Kidney epithelial cell (primary cell): ENCODE measurements around the gene ATXN1. TPM values are rescaled to one million over a fixed set of nuclear protein-coding genes. Genes with fewer than 3 reads are reported as not detected.

Experiments
- DNase-seq: peaks from one replicate; pipeline ENCODE4 v3.0.0-alpha.2; 2010; ENCODE audit warnings: low read depth
- H3K27me3 ChIP-seq: 2 replicates; pipeline ENCODE4 v1.6.0; 2011; ENCODE audit warnings: low read length; ENCODE audit not compliant: control insufficient read depth, insufficient read depth
- H3K36me3 ChIP-seq: 2 replicates; pipeline ENCODE4 v1.5.1; 2011; ENCODE audit warnings: low read length; ENCODE audit not compliant: control insufficient read depth, insufficient read depth
- H3K4me3 ChIP-seq: 2 replicates; pipeline ENCODE4 v1.5.1; 2011; ENCODE audit warnings: low read depth, mild to moderate bottlenecking, control low read depth, low read length
- CTCF ChIP-seq: IDR thresholded peaks from 2 replicates; pipeline ENCODE4 v1.5.1; 2011; ENCODE audit warnings: mild to moderate bottlenecking, moderate library complexity, low read length, control low read depth, inconsistent platforms; ENCODE audit not compliant: insufficient read depth, poor library complexity, severe bottlenecking
- total RNA-seq: library from RNA; depleted of rRNA; stranded (reverse); fragments of >200 nt; gene quantifications from 2 replicates; pipeline ENCODE4 v1.2.3, GENCODE V29; 2015

Gene ATXN1
- total RNA-seq, 1 donor from 2014 or later = 12.5 TPM

- no peak for DNase-seq
- H3K4me3 ChIP-seq = no peak overlapping the region
- TF ChIP-seq CTCF = no peak
- H3K36me3 ChIP-seq = peaks cover 1% of the 10 kb centered on the region
- H3K27me3 ChIP-seq = no peaks in the 10 kb centered on the region
These were observed 9.9 kb downstream of the ATXN1 start for GRCh38 chr6:16751251-16751946.

GRCh38 chr6:16750566-16750965 is 10.7 kb downstream of the ATXN1 start:
- Histone ChIP-seq H3K27me3 (no peaks in the 10 kb centered on the region), H3K4me3 (no peak overlapping the region), H3K36me3 (peaks cover 1% of the 10 kb centered on the region)
- TF ChIP-seq CTCF = no peak
- DNase-seq = no peak

- DNase-seq = no peak
- peaks cover 1% of the 10 kb centered on the region for H3K36me3 ChIP-seq
- TF ChIP-seq CTCF = no peak
These were observed 11.5 kb downstream of the ATXN1 start for GRCh38 chr6:16749516-16750485.

GRCh38 chr6:16748025-16748319 is 13.3 kb downstream of the ATXN1 start:
- no peaks in the 10 kb centered on the region for H3K27me3 ChIP-seq
- no peak for TF ChIP-seq CTCF
- DNase-seq = no peak
- no peak overlapping the region for H3K4me3 ChIP-seq
- no peaks in the 10 kb centered on the region for H3K36me3 ChIP-seq

More at GRCh38 chr6:16749516-16750485, 11.5 kb downstream of the ATXN1 start:
- no peaks in the 10 kb centered on the region for H3K27me3 ChIP-seq
- H3K4me3 ChIP-seq = no peak overlapping the region

GRCh38 chr6:16747232-16748024 is 13.8 kb downstream of the ATXN1 start:
- H3K36me3 ChIP-seq = no peaks in the 10 kb centered on the region
- TF ChIP-seq CTCF = no peak

More at GRCh38 chr6:16747232-16748024, 13.8 kb downstream of the ATXN1 start:
- no peaks in the 10 kb centered on the region for H3K27me3 ChIP-seq
- H3K4me3 ChIP-seq = no peak overlapping the region
- DNase-seq = no peak
